D721Med (cell line): ENCODE measurements around the gene ULK3.

Experiments used
- DNase-seq: peaks from one replicate; pipeline ENCODE4 v3.0.0; 2011; ENCODE audit warnings: low spot score; ENCODE audit not compliant: insufficient read length
- FAIRE-seq: peaks from 2 replicates; lab custom pipeline; 2011; peaks lifted over from hg19 to GRCh38; lab: Jason Lieb, UNC
- TF ChIP-seq, protein P1 (sequence below): IDR thresholded peaks from 2 replicates; pipeline ENCODE4 v1.5.1; 2012; ENCODE audit warnings: mild to moderate bottlenecking, control low read depth; ENCODE audit not compliant: insufficient read depth; ENCODE audit errors: missing control alignments

Gene ULK3

DNA sequence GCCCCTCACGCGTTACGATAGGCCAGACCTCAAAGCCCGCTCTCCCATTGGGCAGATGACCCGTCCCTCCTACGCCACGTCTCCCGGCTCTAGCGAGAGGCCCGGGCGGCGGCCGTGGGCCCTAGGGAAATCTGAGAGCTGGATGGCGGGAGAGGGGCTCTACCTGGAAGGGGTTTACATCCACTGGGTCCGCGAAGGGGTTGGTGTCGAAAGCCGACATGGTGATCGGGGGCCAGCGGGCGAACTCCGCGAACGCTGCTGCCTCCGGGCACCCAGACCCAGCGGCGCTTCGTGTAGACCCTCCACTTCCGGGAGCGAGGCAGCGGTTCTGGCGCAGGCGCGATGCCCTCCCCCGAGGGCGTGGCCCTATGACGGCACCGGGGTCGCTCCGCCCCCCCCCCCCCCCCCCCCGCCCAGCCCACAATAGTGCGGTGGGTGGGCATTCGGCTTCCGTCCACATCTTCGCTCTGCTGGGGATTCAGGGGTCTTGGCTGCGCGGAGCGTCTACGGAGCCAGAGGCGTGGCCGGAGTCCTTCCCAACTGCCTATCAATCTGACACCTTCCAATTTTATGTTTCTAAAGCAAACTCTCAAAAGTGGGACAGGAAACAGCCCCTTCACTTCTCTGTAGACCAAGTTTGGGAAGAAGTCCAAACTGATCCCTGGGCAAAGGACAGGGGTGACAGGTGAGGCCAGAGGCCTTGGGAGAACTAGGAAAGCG lies 30.2 kb upstream of the ULK3 start, which contains the start of gene SCAMP2:
TSS of gene SCAMP2 (minus strand) at position 330 of the 720 bp plus-strand sequence. CDS start at position 220, 110 bp downstream.
- DNase-seq (peak; percentile 91), FAIRE-seq (no peak)
- TF ChIP-seq, protein P1, sequence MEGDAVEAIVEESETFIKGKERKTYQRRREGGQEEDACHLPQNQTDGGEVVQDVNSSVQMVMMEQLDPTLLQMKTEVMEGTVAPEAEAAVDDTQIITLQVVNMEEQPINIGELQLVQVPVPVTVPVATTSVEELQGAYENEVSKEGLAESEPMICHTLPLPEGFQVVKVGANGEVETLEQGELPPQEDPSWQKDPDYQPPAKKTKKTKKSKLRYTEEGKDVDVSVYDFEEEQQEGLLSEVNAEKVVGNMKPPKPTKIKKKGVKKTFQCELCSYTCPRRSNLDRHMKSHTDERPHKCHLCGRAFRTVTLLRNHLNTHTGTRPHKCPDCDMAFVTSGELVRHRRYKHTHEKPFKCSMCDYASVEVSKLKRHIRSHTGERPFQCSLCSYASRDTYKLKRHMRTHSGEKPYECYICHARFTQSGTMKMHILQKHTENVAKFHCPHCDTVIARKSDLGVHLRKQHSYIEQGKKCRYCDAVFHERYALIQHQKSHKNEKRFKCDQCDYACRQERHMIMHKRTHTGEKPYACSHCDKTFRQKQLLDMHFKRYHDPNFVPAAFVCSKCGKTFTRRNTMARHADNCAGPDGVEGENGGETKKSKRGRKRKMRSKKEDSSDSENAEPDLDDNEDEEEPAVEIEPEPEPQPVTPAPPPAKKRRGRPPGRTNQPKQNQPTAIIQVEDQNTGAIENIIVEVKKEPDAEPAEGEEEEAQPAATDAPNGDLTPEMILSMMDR = no peak

DNA sequence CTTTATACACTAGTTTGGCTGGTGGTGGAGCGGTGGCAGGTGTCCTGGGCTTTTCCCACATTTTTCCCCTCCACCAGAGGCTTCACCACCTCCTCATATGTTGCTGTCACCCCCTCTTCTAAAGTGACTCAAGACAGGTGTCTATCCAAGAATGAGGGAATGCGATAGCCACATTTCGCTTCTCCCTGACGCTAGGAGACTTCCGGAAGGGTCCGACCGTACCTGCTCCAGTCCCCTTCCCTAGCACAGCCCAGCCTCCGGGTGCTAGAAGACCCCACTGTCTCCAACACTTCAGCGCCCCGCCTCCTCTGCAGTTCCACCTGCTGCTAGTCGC lies 29.7 kb upstream of the ULK3 start:
- DNase-seq (no peak), FAIRE-seq (no peak)
- TF ChIP-seq, protein P1 = no peak

GRCh38 chr15:74870436-74871215 lies 27.7 kb upstream of the ULK3 start:
- FAIRE-seq = no peak
- TF ChIP-seq, protein P1 = no peak

DNA sequence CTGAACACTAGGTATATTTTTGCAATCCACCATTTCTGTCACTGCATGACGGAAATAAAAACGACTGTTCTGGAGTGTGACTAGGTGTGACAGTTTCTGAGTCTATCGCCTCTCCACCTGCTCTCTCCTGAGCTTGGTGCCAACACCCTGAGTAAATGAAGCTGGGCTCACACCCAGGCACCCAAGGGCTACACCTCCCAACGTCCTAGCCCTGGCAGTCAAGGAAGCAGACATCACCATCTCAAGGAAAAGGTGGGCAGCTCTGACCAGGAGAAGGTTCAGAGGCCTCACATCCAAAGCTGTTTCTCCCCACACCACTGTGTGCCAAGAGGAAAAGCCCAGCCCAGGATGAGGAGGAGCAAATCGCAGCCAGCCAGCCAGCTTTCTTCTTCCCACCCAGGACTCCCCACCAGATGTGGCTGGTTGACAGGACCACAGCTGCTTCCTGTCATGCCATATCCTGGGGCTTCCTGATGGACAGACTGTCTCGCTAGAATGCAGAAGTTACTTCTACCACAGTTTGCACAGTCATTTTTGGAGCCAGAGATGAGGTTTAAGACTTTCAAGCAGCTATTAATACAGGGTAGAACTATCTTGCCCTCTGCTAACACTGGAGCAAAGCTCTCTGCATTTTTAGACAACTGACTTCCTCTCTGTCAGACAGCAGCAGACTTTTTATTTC lies 26.9 kb upstream of the ULK3 start:
- FAIRE-seq (no peak), DNase-seq (no peak)

More at GRCh38 chr15:74870436-74871215, 27.7 kb upstream of the ULK3 start:
- DNase-seq = no peak

DNA sequence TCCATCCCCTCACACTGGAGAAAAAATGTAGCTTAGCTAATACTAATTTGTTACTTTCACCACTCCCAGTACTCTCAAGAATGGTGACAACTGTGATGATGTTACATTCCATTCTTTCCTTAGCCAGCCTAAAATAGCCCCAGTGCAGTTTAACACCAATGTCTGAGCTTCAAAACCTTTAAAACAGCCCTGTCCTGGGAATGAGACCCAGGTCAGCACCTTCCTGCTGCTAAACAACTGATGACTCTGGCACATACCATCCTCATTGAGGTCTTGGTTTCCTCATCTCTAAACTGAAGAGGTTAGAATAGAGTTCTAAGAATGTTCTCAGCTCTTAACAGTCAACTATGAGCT lies 26.4 kb upstream of the ULK3 start:
- DNase-seq (no peak), FAIRE-seq (no peak)
- TF ChIP-seq, protein P1 = no peak

More for the DNA sequence above, 26.9 kb upstream of the ULK3 start:
- TF ChIP-seq, protein P1 = no peak

GRCh38 chr15:74868059-74868458 lies 25.1 kb upstream of the ULK3 start:
- FAIRE-seq = no peak
- TF ChIP-seq, protein P1 = no peak
- no peak for DNase-seq
